IPS-NIHi7 (cell line): ENCODE measurements around the gene LITAF.

Source experiments
- DNase-seq: peaks from one replicate; pipeline ENCODE4 v3.0.0; 2012; ENCODE audit warnings: mixed read lengths; ENCODE audit errors: extremely low spot score

Gene LITAF

GRCh38 chr16:11586856-11587642 lies at the start of gene LITAF:
Gene LITAF (minus strand): TSS chr16:11586919. CDS start chr16:11556730, 30,189 bp downstream.
- peak; percentile 85 for DNase-seq

- peak; percentile 61 for DNase-seq
Observed at GRCh38 chr16:11636172-11636721, 49.5 kb upstream of the LITAF start.

- DNase-seq: no peak
Observed at GRCh38 chr16:11635679-11636171, 49.0 kb upstream of the LITAF start.

- DNase-seq: no peak
Observed at GRCh38 chr16:11635113-11635652, 48.5 kb upstream of the LITAF start.

GRCh38 chr16:11634312-11634711 lies 47.6 kb upstream of the LITAF start:
- DNase-seq: no peak

GRCh38 chr16:11633113-11633512 lies 46.4 kb upstream of the LITAF start:
- DNase-seq: no peak

- no peak for DNase-seq
Observed at GRCh38 chr16:11632455-11632939, 45.8 kb upstream of the LITAF start.

- no peak for DNase-seq
Observed at GRCh38 chr16:11631214-11631613, 44.5 kb upstream of the LITAF start.

GRCh38 chr16:11630768-11631056 lies 44.0 kb upstream of the LITAF start:
- DNase-seq: no peak

- no peak for DNase-seq
Observed at GRCh38 chr16:11630046-11630767, 43.5 kb upstream of the LITAF start.

GRCh38 chr16:11629071-11630030 lies 42.6 kb upstream of the LITAF start:
- no peak for DNase-seq

- DNase-seq: no peak
Observed at GRCh38 chr16:11627822-11628457, 41.2 kb upstream of the LITAF start.

GRCh38 chr16:11627292-11627663 lies 40.6 kb upstream of the LITAF start:
- DNase-seq: no peak

- no peak for DNase-seq
Observed at GRCh38 chr16:11626657-11627291, 40.1 kb upstream of the LITAF start.

GRCh38 chr16:11625769-11626168 lies 39.0 kb upstream of the LITAF start:
- no peak for DNase-seq

- DNase-seq: no peak
Observed at GRCh38 chr16:11624636-11625607, 38.2 kb upstream of the LITAF start.

- no peak for DNase-seq
Observed at GRCh38 chr16:11624205-11624604, 37.5 kb upstream of the LITAF start.

- DNase-seq: no peak
Observed at GRCh38 chr16:11621920-11622651, 35.4 kb upstream of the LITAF start.
